Colonic mucosa (tissue), 4 donors: ENCODE measurements around the gene SH3PXD2A. TPM values are rescaled to one million over a fixed set of nuclear protein-coding genes. Genes with fewer than 3 reads are reported as not detected.

Source experiments
- DNase-seq: peaks from one replicate; pipeline ENCODE4 v3.0.0-alpha.2; 2020
- H3K27ac ChIP-seq: fragments of 200-600 bp; one replicate; pipeline ENCODE4 v1.8.0; 2021
- H3K27me3 ChIP-seq: fragments of 200-600 bp; one replicate; pipeline ENCODE4 v1.8.0; 2021
- H3K36me3 ChIP-seq: fragments of 200-600 bp; one replicate; pipeline ENCODE4 v1.8.0; 2021
- H3K4me1 ChIP-seq: fragments of 200-600 bp; one replicate; pipeline ENCODE4 v1.8.0; 2021; ENCODE audit warnings: mild to moderate bottlenecking
- H3K4me3 ChIP-seq: fragments of 200-600 bp; one replicate; pipeline ENCODE4 v1.8.0; 2021
- H3K9ac ChIP-seq, 2 donors: one replicate each; pipeline ENCODE4 v1.7.0; 2013; ENCODE audit warnings: control low read depth in 2 of 2, low read depth in 2 of 2, low read length in 2 of 2
- H3K9me3 ChIP-seq: fragments of 200-600 bp; one replicate; pipeline ENCODE4 v1.8.0; 2021
- CTCF ChIP-seq: fragments of 200-600 bp; IDR thresholded peaks from one replicate; pipeline ENCODE4 v1.8.0; 2022; ENCODE audit warnings: antibody characterized with exemption, mild to moderate bottlenecking
- intact Hi-C: fragments of 100-400 bp; cut with DNase I; formaldehyde crosslinking; loops from one replicate; pipeline ENCODE4 v1.14.1; 2022
- total RNA-seq, 2 donors: library from RNA; stranded (reverse); fragmentation: NEBNext Ultra II Directional in 1 of 2; extraction: Animal tissue kit (Norgen Biotek cat#: 25700) in 1 of 2; gene quantifications; one replicate each; pipeline ENCODE4 v1.2.1, GENCODE V29; 2021
- donor health status: healthy.
- donor health status: DM: no; HTN: no; CAD: no.
- donor health status: DM: no; HTN: no; CAD: no.

SH3PXD2A gene
- total RNA-seq, 2 donors from 2014 or later = 37.5 to 40.8 TPM

DNA sequence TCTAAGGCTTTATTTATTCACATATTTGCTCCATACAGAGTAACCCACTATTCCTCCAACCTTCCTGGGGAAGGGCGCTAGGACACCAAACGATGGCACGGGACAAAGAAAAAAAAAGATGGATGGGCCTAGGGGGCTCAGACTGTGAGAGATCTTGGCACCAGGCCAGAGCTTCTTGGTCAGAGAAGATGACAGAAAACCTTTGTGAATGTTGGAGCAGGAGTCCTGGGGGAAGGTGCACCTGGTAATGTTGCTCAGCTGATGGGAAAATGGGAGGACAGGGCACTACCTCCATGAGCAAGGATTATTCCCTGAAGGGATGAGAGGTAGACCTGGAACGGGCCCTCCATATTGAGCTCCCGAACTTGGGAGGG is 1.4 kb upstream of the SH3PXD2A start:
- intact Hi-C loops = loop anchor here (10.0 kb wide), 1 partner anchor 72 kb away; no protein-coding TSS in a partner anchor
- Histone ChIP-seq H3K4me3 (no peak overlapping the region), H3K27ac (no peak overlapping the region), H3K36me3 (no peaks in the 10 kb centered on the region), H3K9me3 (no peaks in the 10 kb centered on the region), H3K4me1 (peaks cover 16% of the 10 kb centered on the region), H3K9ac (no peak overlapping the region), H3K27me3 (no peaks in the 10 kb centered on the region)
- no peak for TF ChIP-seq CTCF
- DNase-seq = no peak

- no peak for DNase-seq
- H3K27me3 ChIP-seq = no peaks in the 10 kb centered on the region
- intact Hi-C loops = loop anchor here (10.0 kb wide), 1 partner anchor 71 kb away; no protein-coding TSS in a partner anchor
Measured at GRCh38 chr10:103855852-103856796, 748 bp upstream of the SH3PXD2A start.

GRCh38 chr10:103854686-103855391 is 537 bp downstream of the SH3PXD2A start:
- peaks cover 35% of the 10 kb centered on the region for H3K4me1 ChIP-seq
- H3K9ac ChIP-seq = peak overlapping the region; percentile 79 to 96
- no peaks in the 10 kb centered on the region for H3K9me3 ChIP-seq
- peak overlapping the region; percentile 51 for H3K27ac ChIP-seq
- H3K36me3 ChIP-seq = no peaks in the 10 kb centered on the region
- H3K4me3 ChIP-seq = peak overlapping the region; percentile 79
- no peaks in the 10 kb centered on the region for H3K27me3 ChIP-seq
- DNase-seq = peak; percentile 67
- intact Hi-C loops = loop anchor here (10.0 kb wide), 1 partner anchor 70 kb away; no protein-coding TSS in a partner anchor
- no peak for TF ChIP-seq CTCF

More at GRCh38 chr10:103855852-103856796, 748 bp upstream of the SH3PXD2A start:
- no peaks in the 10 kb centered on the region for H3K9me3 ChIP-seq
- no peak for TF ChIP-seq CTCF
- H3K36me3 ChIP-seq = no peaks in the 10 kb centered on the region
- peak overlapping the region; percentile 27 for H3K27ac ChIP-seq
- H3K4me1 ChIP-seq = peaks cover 23% of the 10 kb centered on the region
- H3K9ac ChIP-seq = peak overlapping the region; percentile 35 to 96
- peak overlapping the region; percentile 79 for H3K4me3 ChIP-seq

GRCh38 chr10:103854265-103854685 is 1.1 kb downstream of the SH3PXD2A start:
- intact Hi-C loops = loop anchor here (10.0 kb wide), 1 partner anchor 69 kb away; no protein-coding TSS in a partner anchor
- Histone ChIP-seq H3K9ac (peak overlapping the region; percentile 79 to 96), H3K36me3 (no peaks in the 10 kb centered on the region), H3K4me1 (peaks cover 40% of the 10 kb centered on the region), H3K4me3 (peak overlapping the region; percentile 79), H3K27me3 (no peaks in the 10 kb centered on the region), H3K9me3 (no peaks in the 10 kb centered on the region), H3K27ac (peak overlapping the region; percentile 51)
- TF ChIP-seq CTCF = no peak
- DNase-seq = no peak
